Transverse colon (tissue), 4 donors: ENCODE data around the gene CCDC88B.
A peak's percentile ranks its signal among the peaks of the same experiment; 100 is the strongest.

Experiments
- POLR2A ChIP-seq: fragments of 450-650 bp; IDR thresholded peaks from one replicate; pipeline ENCODE4 v1.6.1; 2016; ENCODE audit warnings: antibody characterized with exemption, mild to moderate bottlenecking, moderate library complexity
- POLR2AphosphoS5 ChIP-seq, 3 donors: sonication (generic); formaldehyde crosslinking; IDR thresholded peaks; one replicate each; pipeline ENCODE4 v1.6.1; 2016; ENCODE audit warnings: antibody characterized with exemption in 3 of 3
- TF ChIP-seq, protein P1 (sequence below), 5 experiments: fragments of 200-600 bp in 3 of 5; fragments of 450-650 bp in 2 of 5; sonication (generic) in 3 of 5; IDR thresholded peaks; 1 replicate in 2 of 5; 2 replicates in 3 of 5; pipeline ENCODE4 v1.5.1; 2016 to 2017; ENCODE audit warnings: antibody characterized with exemption in 5 of 5, inconsistent platforms in 3 of 5, mild to moderate bottlenecking in 2 of 5, moderate library complexity in 1 of 5

GRCh38 chr11:64304316-64305072 lies 35.5 kb upstream of the CCDC88B start:
- TF ChIP-seq, protein P1, sequence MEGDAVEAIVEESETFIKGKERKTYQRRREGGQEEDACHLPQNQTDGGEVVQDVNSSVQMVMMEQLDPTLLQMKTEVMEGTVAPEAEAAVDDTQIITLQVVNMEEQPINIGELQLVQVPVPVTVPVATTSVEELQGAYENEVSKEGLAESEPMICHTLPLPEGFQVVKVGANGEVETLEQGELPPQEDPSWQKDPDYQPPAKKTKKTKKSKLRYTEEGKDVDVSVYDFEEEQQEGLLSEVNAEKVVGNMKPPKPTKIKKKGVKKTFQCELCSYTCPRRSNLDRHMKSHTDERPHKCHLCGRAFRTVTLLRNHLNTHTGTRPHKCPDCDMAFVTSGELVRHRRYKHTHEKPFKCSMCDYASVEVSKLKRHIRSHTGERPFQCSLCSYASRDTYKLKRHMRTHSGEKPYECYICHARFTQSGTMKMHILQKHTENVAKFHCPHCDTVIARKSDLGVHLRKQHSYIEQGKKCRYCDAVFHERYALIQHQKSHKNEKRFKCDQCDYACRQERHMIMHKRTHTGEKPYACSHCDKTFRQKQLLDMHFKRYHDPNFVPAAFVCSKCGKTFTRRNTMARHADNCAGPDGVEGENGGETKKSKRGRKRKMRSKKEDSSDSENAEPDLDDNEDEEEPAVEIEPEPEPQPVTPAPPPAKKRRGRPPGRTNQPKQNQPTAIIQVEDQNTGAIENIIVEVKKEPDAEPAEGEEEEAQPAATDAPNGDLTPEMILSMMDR (IDR thresholded peaks at IDR 0.05): peak; percentile 86 to 98 (median 90)
- TF ChIP-seq POLR2A (peak; percentile 69), POLR2AphosphoS5 (IDR thresholded peaks at IDR 0.05) (peak; percentile 41 to 65 (median 48))
